ENCODE data around the gene TFEB. TPM values are rescaled to one million over a fixed set of nuclear protein-coding genes. Genes with fewer than 3 reads are reported as not detected.

Gene TFEB
- total RNA-seq, 4 donors from 2014 or later: 19.0 to 23.3 (median 21.6) TPM

DNA sequence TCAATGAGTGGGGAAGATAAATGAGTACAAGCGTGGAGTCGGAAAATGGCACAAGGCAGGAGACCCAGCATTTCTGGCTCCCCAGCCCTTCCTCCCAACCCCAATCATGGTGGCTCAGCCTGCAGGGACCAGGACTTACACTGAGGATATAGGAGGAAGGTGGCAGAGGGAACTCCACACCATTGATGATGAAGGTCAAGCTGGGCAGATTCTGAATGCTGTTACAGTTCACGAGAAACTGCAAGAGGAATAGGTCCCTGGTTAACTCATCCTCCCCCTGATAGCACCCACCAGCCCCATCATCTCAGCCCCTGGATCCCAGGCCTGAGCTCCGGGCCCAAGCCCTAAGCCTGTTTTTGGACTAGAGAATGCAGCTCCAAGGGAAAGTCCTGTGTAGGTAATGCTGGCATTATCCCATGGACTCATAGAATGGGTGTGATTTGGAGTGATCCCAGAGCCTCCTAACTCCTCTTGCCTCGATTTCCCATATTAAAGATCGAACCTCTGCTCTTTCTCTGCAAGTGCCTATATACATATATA is 2.3 kb upstream of the TFEB start:
- DNase-seq (ENCODE audit: low spot score in 2 of 2): no peak
- 85% methylated on average over 5 of the region's 6 CpGs for WGBS
- no peak overlapping the region for H3K27ac ChIP-seq

DNA sequence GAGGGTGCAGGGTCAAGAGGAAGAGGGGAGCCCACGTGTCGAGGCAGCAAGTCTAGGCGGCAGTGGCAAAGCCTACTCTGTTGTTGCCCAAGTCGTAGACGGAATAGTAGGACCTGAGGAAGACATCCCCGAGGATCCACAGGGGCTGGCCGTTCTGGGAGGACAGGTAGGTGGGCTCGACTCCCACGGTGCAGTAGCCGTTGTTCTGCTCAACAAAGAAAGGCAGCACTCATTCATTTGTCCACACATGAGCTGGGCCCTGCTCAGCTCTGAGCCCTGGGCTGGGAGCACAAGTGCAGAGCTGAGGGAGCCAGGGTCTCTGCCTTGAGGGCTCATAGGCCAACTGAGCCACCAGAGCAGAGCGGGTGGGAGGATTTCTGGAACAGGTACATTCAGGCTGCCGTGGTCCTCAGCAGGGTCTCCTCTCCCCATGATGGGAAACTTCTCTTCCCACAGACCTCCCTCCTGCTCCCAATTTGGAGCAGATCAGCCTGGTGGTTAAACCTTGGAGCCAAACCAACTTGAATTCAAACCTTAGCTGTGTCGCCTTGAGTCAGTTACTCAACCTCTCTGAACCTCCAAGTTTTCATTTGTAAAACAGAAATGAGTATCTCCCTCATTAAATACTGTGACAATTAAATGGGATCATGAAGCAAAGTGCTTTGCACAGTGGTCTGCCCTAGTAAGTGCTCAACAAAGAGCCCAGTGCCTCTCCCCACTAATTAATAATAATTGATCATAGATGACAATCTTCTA is 1.6 kb upstream of the TFEB start:
- Histone ChIP-seq H3K27me3 (no peaks in the 10 kb centered on the region), H3K36me3 (no peaks in the 10 kb centered on the region), H3K9me3 (no peaks in the 10 kb centered on the region), H3K4me3 (no peak overlapping the region), H3K4me1 (peaks cover 27% of the 10 kb centered on the region), H3K27ac (no peak overlapping the region)
- DNase-seq (ENCODE audit: low spot score in 2 of 2): no peak
- TF ChIP-seq, protein P1, sequence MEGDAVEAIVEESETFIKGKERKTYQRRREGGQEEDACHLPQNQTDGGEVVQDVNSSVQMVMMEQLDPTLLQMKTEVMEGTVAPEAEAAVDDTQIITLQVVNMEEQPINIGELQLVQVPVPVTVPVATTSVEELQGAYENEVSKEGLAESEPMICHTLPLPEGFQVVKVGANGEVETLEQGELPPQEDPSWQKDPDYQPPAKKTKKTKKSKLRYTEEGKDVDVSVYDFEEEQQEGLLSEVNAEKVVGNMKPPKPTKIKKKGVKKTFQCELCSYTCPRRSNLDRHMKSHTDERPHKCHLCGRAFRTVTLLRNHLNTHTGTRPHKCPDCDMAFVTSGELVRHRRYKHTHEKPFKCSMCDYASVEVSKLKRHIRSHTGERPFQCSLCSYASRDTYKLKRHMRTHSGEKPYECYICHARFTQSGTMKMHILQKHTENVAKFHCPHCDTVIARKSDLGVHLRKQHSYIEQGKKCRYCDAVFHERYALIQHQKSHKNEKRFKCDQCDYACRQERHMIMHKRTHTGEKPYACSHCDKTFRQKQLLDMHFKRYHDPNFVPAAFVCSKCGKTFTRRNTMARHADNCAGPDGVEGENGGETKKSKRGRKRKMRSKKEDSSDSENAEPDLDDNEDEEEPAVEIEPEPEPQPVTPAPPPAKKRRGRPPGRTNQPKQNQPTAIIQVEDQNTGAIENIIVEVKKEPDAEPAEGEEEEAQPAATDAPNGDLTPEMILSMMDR (IDR thresholded peaks at IDR 0.05): no peak
- no peak for TF ChIP-seq EP300 (IDR thresholded peaks at IDR 0.05)
- TF ChIP-seq POLR2A (IDR thresholded peaks at IDR 0.05): no peak
- TF ChIP-seq POLR2AphosphoS5 (IDR thresholded peaks at IDR 0.05): no peak
- 91% methylated on average over 11 of the region's 13 CpGs for WGBS

More for the DNA sequence above, 2.3 kb upstream of the TFEB start:
- Histone ChIP-seq H3K4me1 (peaks cover 22% of the 10 kb centered on the region), H3K36me3 (no peaks in the 10 kb centered on the region), H3K4me3 (no peak overlapping the region), H3K27me3 (no peaks in the 10 kb centered on the region), H3K9me3 (no peaks in the 10 kb centered on the region)
- TF ChIP-seq POLR2AphosphoS5 (IDR thresholded peaks at IDR 0.05) (no peak), POLR2A (IDR thresholded peaks at IDR 0.05) (no peak), EP300 (IDR thresholded peaks at IDR 0.05) (no peak)
- TF ChIP-seq, protein P1 (IDR thresholded peaks at IDR 0.05): no peak

DNA sequence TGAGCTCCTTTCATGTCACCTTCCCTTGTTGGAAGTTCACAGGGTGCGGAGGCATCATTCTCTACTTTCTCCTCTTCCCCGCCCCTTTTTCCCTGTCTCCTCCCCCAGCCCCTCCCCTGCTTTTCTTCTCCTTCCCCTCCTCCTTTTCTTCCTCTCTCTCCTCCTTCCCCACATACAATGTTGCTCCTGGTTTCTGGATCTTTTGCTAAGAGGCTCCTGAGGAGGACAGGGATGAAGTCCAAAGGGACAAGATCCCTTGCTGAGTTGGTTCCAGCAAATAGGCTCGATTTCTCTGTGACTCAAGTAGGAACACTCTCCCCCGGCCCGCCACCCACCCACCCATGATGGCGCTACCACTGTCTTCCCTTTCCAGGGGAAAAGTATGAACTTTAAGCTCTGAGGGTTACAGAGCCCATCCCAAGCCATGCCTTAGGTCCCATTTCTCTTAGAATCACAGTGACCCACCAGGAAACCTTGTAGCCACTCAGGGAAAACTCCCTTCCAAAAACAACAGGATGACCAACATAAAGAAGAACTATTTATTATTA is 852 bp upstream of the TFEB start:
- H3K9me3 ChIP-seq: no peaks in the 10 kb centered on the region
- 66% methylated on average over 6 of the region's 6 CpGs for WGBS

DNA sequence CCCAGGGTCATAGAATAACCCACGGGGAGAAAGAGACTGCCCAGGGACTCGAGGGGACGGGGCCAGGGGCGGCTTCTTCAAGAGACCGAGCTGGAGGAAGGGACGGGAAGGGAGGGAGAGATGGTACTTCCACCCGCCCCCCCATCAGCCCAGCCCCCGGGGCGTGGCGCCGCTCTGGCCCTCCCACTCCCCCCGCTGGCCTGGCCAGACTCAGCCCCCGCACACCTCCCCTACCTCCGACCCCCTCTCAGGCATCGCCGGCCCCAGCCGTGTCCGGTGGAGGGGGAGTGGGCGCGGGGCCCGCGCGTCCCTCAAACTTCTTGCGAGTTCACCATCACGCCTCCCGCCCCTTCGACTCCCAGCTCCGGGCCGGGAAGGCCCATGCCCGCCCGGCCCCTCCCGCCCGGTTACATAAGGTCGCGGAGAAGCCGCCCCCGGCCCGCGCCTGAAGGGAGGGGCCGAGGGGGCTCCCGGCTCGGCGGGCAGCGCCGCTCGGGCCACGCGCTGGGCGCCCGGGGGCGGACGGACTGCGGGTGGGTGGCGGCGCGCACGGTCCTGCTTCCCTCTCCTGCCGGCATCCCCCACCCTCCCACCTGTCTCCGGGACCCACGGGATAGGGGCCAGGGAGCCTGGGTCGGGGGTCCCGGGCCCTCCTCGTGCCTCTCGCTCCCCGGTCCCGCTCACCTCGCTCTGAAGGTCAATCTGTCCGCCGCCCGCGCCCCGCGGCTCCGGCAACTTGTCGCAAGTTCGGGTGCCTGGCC is 562 bp downstream of the TFEB start:
- DNase-seq (ENCODE audit: low spot score in 2 of 2): peak; percentile 90 to 91
- Histone ChIP-seq H3K4me1 (peaks cover 48% of the 10 kb centered on the region), H3K4me3 (peak overlapping the region; percentile 97), H3K36me3 (no peaks in the 10 kb centered on the region), H3K27me3 (no peaks in the 10 kb centered on the region), H3K27ac (peak overlapping the region; percentile 97), H3K9me3 (no peaks in the 10 kb centered on the region)
- 0% methylated on average over 8 of the region's 76 CpGs for WGBS
- TF ChIP-seq EP300 (IDR thresholded peaks at IDR 0.05) (no peak), POLR2AphosphoS5 (IDR thresholded peaks at IDR 0.05) (no peak), POLR2A (IDR thresholded peaks at IDR 0.05) (peak in 1 of 2 donors; percentile 8)
- TF ChIP-seq, protein P1 (IDR thresholded peaks at IDR 0.05): no peak

More for the DNA sequence above, 852 bp upstream of the TFEB start:
- Histone ChIP-seq H3K27ac (no peak overlapping the region), H3K4me3 (no peak overlapping the region), H3K27me3 (no peaks in the 10 kb centered on the region), H3K36me3 (no peaks in the 10 kb centered on the region), H3K4me1 (peaks cover 34% of the 10 kb centered on the region)
- TF ChIP-seq, protein P1 (IDR thresholded peaks at IDR 0.05): no peak
- TF ChIP-seq POLR2A (IDR thresholded peaks at IDR 0.05): no peak
- no peak for TF ChIP-seq POLR2AphosphoS5 (IDR thresholded peaks at IDR 0.05)
- TF ChIP-seq EP300 (IDR thresholded peaks at IDR 0.05): no peak
- DNase-seq (ENCODE audit: low spot score in 2 of 2): no peak
